Peyer's patch (tissue), 4 donors: ENCODE data around the gene RPL18A. TPM values are rescaled to one million over a fixed set of nuclear protein-coding genes. Genes with fewer than 3 reads are reported as not detected.
A peak's percentile ranks its signal among the peaks of the same experiment; 100 is the strongest.
"Not testable (repeated sequence)": the region's sequence is repeated elsewhere in the genome, so short reads cannot be mapped to it uniquely, and the experiment has no call there.

Experiments used
- DNase-seq, 3 donors: peaks; one replicate each; pipeline ENCODE4 v3.0.0-alpha.2; 2017 to 2019
- H3K27ac ChIP-seq, 4 donors: fragments of 200-600 bp; sonication (generic); one replicate each; pipeline ENCODE4 v1.5.1; 2016 to 2019
- H3K27me3 ChIP-seq, 2 donors: fragments of 200-600 bp; sonication (generic); one replicate each; pipeline ENCODE4 v1.5.1; 2019
- H3K36me3 ChIP-seq, 3 donors: fragments of 200-600 bp; sonication (generic); one replicate each; pipeline ENCODE4 v1.5.1; 2016 to 2019
- H3K4me1 ChIP-seq, 4 donors: fragments of 200-600 bp; sonication (generic); one replicate each; pipeline ENCODE4 v1.5.1; 2016 to 2019
- H3K4me3 ChIP-seq, 4 donors: fragments of 200-600 bp; sonication (generic); 1 replicate in 3 of 4; 2 replicates in 1 of 4; pipeline ENCODE4 v1.5.1; 2016 to 2019; ENCODE audit warnings: mild to moderate bottlenecking in 1 of 4
- H3K9me3 ChIP-seq, 4 donors: fragments of 200-600 bp; sonication (generic); one replicate each; pipeline ENCODE4 v1.5.1; 2016 to 2019; ENCODE audit warnings: mild to moderate bottlenecking in 1 of 4
- CTCF ChIP-seq, 6 experiments: fragments of 450-650 bp in 4 of 6; fragments of 200-600 bp in 2 of 6; sonication (generic) in 1 of 6; IDR thresholded peaks; one replicate each; pipeline ENCODE4 v1.5.1; 2017 to 2019; ENCODE audit warnings: antibody characterized with exemption in 6 of 6, mild to moderate bottlenecking in 3 of 6, moderate library complexity in 1 of 6
- POLR2A ChIP-seq, 2 donors: fragments of 450-650 bp; IDR thresholded peaks; one replicate each; pipeline ENCODE4 v1.5.1; 2017; ENCODE audit warnings: antibody characterized with exemption in 2 of 2, mild to moderate bottlenecking in 2 of 2, moderate library complexity in 2 of 2
- total RNA-seq, 4 donors: library from RNA; depleted of rRNA; stranded (reverse); fragments of >200 nt; gene quantifications; one replicate each; pipeline ENCODE4 v1.1.0, GENCODE V29; 2016

Gene RPL18A
- total RNA-seq, 4 donors from 2014 or later: 456 to 824 (median 599) TPM

- Histone ChIP-seq H3K36me3 (no peaks in the 10 kb centered on the region), H3K27me3 (no peaks in the 10 kb centered on the region), H3K27ac (no peak overlapping the region), H3K4me1 (no peaks in the 10 kb centered on the region), H3K9me3 (no peaks in the 10 kb centered on the region), H3K4me3 (no peak overlapping the region)
- no peak for TF ChIP-seq CTCF (IDR thresholded peaks at IDR 0.05)
- no peak for TF ChIP-seq POLR2A (IDR thresholded peaks at IDR 0.05)
- DNase-seq: no peak
Measured at GRCh38 chr19:17881701-17882100, 22.0 kb downstream of the RPL18A start.

- Histone ChIP-seq H3K27me3 (no peaks in the 10 kb centered on the region), H3K36me3 (no peaks in the 10 kb centered on the region), H3K4me3 (no peak overlapping the region), H3K27ac (peak overlapping the region in 1 of 4 donors; percentile 42), H3K9me3 (no peaks in the 10 kb centered on the region), H3K4me1 (no peaks in the 10 kb centered on the region)
- no peak for DNase-seq
- TF ChIP-seq POLR2A (IDR thresholded peaks at IDR 0.05) (no peak), CTCF (IDR thresholded peaks at IDR 0.05) (no peak)
Measured at GRCh38 chr19:17883627-17884410, 24.1 kb downstream of the RPL18A start.

- Histone ChIP-seq H3K27ac (no peak overlapping the region), H3K36me3 (no peaks in the 10 kb centered on the region), H3K27me3 (no peaks in the 10 kb centered on the region), H3K9me3 (no peaks in the 10 kb centered on the region), H3K4me3 (no peak overlapping the region), H3K4me1 (no peaks in the 10 kb centered on the region)
- TF ChIP-seq POLR2A (IDR thresholded peaks at IDR 0.05): no peak
- TF ChIP-seq CTCF (IDR thresholded peaks at IDR 0.05): no peak
- DNase-seq: no peak
Measured at GRCh38 chr19:17886515-17886914, 26.8 kb downstream of the RPL18A start.

- H3K27me3 ChIP-seq, H3K4me1 ChIP-seq, H3K9me3 ChIP-seq, H3K4me3 ChIP-seq, H3K36me3 ChIP-seq, DNase-seq, H3K27ac ChIP-seq: not testable (repeated sequence)
Measured at GRCh38 chr19:17887221-17887620, 27.5 kb downstream of the RPL18A start.

- H3K4me1 ChIP-seq: no peaks in the 10 kb centered on the region
- H3K4me3 ChIP-seq: no peak overlapping the region
- no peaks in the 10 kb centered on the region for H3K9me3 ChIP-seq
- no peak for DNase-seq
- TF ChIP-seq CTCF (IDR thresholded peaks at IDR 0.05) (no peak), POLR2A (IDR thresholded peaks at IDR 0.05) (no peak)
- no peaks in the 10 kb centered on the region for H3K27me3 ChIP-seq
- H3K27ac ChIP-seq: no peak overlapping the region
- H3K36me3 ChIP-seq: no peaks in the 10 kb centered on the region
Measured at GRCh38 chr19:17888260-17888659, 28.6 kb downstream of the RPL18A start.

GRCh38 chr19:17889609-17890214, 30.0 kb downstream of the RPL18A start:
- no peak for TF ChIP-seq CTCF (IDR thresholded peaks at IDR 0.05)
- no peak for TF ChIP-seq POLR2A (IDR thresholded peaks at IDR 0.05)
- no peak for DNase-seq

More at GRCh38 chr19:17889609-17890214, 30.0 kb downstream of the RPL18A start:
- Histone ChIP-seq H3K27ac (no peak overlapping the region), H3K4me3 (no peak overlapping the region), H3K36me3 (no peaks in the 10 kb centered on the region), H3K27me3 (no peaks in the 10 kb centered on the region), H3K9me3 (no peaks in the 10 kb centered on the region), H3K4me1 (no peaks in the 10 kb centered on the region)
